22Rv1 (cell line): ENCODE measurements around the gene GPR37.

Experiments
- CTCF ChIP-seq: fragments of 450-650 bp; IDR thresholded peaks from 2 replicates; pipeline ENCODE4 v1.5.1; 2017; ENCODE audit warnings: mild to moderate bottlenecking
- ZFX ChIP-seq: fragments of 450-650 bp; IDR thresholded peaks from 2 replicates; pipeline ENCODE4 v1.6.1; 2017; ENCODE audit warnings: antibody characterized with exemption, borderline replicate concordance

GRCh38 chr7:124724507-124725192 is 40.9 kb downstream of the GPR37 start:
- TF ChIP-seq CTCF (no peak), ZFX (no peak)
